ENCODE data around the gene CACUL1.

Gene CACUL1

GRCh38 chr10:118635674-118636402, 118.9 kb downstream of the CACUL1 start:
- DNase-seq, result no peak

- DNase-seq, result no peak
Observed at GRCh38 chr10:118633786-118634185, 121.0 kb downstream of the CACUL1 start.

- no peak for DNase-seq
Observed at GRCh38 chr10:118629211-118629610, 125.6 kb downstream of the CACUL1 start.

- DNase-seq, result no peak
Observed at GRCh38 chr10:118628397-118628796, 126.4 kb downstream of the CACUL1 start.

GRCh38 chr10:118626953-118627352, 127.8 kb downstream of the CACUL1 start:
- DNase-seq, result no peak
